NCI-H2081 treated with DMSO at 0.1 percent for 48 hours (cell line): ENCODE measurements around the gene MUC15.

Source experiments
- DNase-seq: peaks from one replicate; lab custom pipeline; 2025; lab: John Stamatoyannopoulos, UW

The MUC15 gene

GRCh38 chr11:26573896-26574295, 1.8 kb upstream of the MUC15 start:
- DNase-seq: peak; percentile 73

- no peak for DNase-seq
Observed at GRCh38 chr11:26572770-26573402, 823 bp upstream of the MUC15 start.

DNA sequence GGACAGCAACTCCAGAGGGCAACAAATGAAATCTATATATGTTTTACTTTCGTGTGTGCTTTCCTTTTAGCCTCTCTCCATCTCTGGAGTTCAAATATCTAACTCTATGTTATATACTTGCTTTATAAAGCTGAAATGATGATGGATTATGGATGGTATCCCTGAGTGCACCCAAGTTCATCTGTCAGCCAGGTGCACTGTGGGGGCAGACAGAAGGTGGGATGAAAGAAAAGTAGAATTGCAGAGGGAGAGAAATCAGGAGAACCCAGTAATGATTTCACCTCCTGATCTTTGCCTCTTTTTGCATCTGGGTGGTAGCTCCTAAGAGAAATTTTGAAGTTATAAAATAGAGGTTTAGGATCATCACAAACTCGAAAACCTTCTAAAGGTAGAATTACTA, 2.4 kb downstream of the MUC15 start:
- no peak for DNase-seq

- no peak for DNase-seq
Observed at GRCh38 chr11:26558190-26558589, 13.9 kb downstream of the MUC15 start.

- no peak for DNase-seq
Observed at GRCh38 chr11:26557666-26558065, 14.4 kb downstream of the MUC15 start.

GRCh38 chr11:26556582-26556981, 15.5 kb downstream of the MUC15 start:
- DNase-seq: no peak

DNA sequence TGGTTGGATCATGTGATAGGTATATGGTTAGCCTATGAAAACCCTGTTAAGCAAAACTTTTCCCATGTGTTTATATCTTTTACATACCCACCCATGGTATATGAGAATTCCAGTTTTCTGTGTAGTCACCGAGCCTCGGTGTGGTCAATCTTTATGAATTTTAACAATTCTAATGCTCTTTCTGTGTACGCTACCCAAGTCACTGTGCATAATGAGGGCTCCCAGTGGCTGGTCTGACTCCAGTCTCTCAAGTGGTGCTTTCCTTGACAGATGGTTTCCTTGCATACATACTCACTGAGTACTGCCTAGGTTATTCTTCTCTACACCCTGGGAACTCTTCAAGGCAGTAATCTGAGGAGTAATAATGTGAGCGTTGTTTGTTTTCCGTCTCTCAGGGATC, 17.6 kb downstream of the MUC15 start:
- DNase-seq: no peak

- no peak for DNase-seq
Observed at GRCh38 chr11:26553182-26553581, 18.9 kb downstream of the MUC15 start.

- no peak for DNase-seq
Observed at GRCh38 chr11:26551186-26551801, 20.8 kb downstream of the MUC15 start.

DNA sequence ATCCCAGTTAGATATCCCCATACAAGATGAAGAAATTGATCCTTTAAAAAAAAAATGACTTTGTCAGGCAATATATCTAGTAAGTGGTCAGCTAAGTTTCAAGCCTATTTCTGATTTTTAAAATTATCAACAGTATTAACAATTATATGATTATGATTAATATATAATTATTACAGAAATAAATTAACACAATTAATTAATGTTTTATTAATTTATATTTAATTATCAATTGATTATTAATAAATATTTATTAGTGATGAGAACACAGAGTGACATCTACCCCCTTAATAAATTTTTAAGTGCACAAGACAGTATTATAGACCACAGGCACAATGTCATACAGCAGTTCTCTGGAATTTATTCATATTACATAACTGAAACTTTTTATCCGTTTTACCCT, 22.0 kb downstream of the MUC15 start:
- DNase-seq: no peak

GRCh38 chr11:26549176-26549575, 22.9 kb downstream of the MUC15 start:
- DNase-seq: no peak

DNA sequence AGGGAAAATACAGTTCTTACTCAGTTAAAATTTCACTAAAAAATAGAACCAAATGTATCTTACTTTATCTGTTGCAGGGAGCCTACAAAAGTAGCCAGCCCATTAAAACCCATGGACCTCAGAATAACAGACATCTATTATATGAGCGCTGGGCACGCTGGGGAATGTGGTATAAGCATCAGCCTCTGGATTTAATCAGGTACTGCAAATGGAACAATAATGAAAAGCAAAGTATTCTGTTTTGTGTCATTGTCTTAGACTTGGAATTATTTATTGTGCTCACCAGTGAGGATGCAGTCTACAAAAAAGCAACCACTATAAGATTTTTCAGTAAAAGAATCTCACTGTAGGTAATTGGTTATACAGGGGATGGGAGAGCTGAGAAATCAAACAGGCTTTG, 30.2 kb downstream of the MUC15 start:
- no peak for DNase-seq

DNA sequence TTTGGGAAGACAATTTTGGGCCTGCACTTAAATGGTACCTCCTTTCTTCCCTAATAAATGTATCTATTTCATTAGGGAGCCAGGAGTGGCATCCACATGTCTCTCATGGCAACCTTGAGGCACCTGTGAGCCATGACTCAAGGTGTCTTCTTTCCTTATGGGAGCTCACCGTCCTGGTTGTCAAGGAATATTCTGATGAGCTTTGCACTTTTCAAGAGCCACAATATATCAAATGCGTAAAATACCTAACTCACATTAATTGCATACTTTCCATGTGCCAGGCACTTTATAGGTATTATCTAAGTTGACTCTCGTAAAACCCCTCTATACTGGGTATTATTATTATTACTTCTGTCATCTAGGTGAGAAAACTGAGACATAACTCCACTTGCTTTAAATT, 32.5 kb downstream of the MUC15 start:
- no peak for DNase-seq

DNA sequence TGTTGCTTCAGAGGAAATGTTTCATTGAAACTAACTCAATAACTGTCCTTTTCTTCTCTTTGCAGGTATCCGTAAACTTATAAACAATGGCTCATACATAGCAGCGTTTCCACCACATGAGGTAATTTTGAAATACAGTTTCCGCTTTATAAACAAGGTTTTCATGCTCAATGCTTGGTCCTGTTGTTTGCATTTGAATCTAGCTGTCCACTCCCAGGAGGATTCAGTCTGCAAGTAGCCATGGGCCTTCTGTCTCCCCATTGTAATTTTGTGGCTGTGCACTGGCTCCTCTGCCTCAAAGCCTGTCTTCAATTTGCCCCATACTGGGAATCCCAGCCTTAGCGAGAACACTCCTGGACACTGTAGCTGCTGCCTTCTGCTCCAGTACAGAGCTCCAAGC, 34.7 kb downstream of the MUC15 start:
- no peak for DNase-seq

- DNase-seq: no peak
Observed at GRCh38 chr11:26527685-26528084, 44.4 kb downstream of the MUC15 start.

- DNase-seq: no peak
Observed at GRCh38 chr11:26522912-26523610, 49.0 kb downstream of the MUC15 start.

DNA sequence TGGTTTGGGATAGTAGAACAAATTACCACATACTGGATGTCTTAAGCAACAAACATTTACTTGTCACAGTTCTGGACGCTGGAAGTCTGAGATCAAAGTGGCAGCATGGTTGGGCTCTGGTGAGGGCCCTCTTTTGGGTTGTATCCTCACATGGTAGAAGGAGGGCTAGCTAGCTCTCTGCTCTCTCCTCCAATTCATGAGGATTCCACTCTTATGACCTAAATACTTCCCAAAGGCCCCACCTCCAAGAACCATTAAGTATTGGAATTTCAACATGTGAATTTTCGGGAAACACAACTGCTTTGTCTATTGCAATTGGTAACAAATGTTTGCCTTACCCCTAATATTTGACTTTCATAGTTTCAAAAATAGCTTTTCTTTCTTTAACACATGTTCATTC, 52.6 kb downstream of the MUC15 start:
- DNase-seq: no peak

GRCh38 chr11:26512196-26512595, 59.9 kb downstream of the MUC15 start:
- no peak for DNase-seq

GRCh38 chr11:26510756-26511155, 61.3 kb downstream of the MUC15 start:
- no peak for DNase-seq

- no peak for DNase-seq
Observed at GRCh38 chr11:26510164-26510563, 61.9 kb downstream of the MUC15 start.
